HG03060 (cell line): ENCODE results near the gene SORT1.

Experiments used
- ATAC-seq: cut with Tn5 transposase; IDR thresholded peaks from one replicate; pipeline ENCODE4 v1.9.1; 2021; ENCODE audit warnings: low read depth, moderate number of reproducible peaks; ENCODE audit not compliant: unreplicated experiment

SORT1 gene

GRCh38 chr1:109265016-109265415 is 132.7 kb downstream of the SORT1 start:
- no peak for ATAC-seq

- ATAC-seq: no peak
Measured at GRCh38 chr1:109264379-109264755, 133.4 kb downstream of the SORT1 start.

- ATAC-seq: no peak
Measured at GRCh38 chr1:109263597-109264378, 133.9 kb downstream of the SORT1 start.

- ATAC-seq: no peak
Measured at GRCh38 chr1:109263234-109263596, 134.5 kb downstream of the SORT1 start.

- no peak for ATAC-seq
Measured at GRCh38 chr1:109262231-109263055, 135.3 kb downstream of the SORT1 start.

- no peak for ATAC-seq
Measured at GRCh38 chr1:109261578-109261977, 136.1 kb downstream of the SORT1 start.

GRCh38 chr1:109261006-109261405 is 136.7 kb downstream of the SORT1 start:
- ATAC-seq: no peak

GRCh38 chr1:109259674-109260557 is 137.8 kb downstream of the SORT1 start:
- no peak for ATAC-seq
